HG03460 (cell line): Measurements from ENCODE around the gene GPR137.
A peak's percentile ranks its signal among the peaks of the same experiment; 100 is the strongest.

Experiments used
- ATAC-seq: cut with Tn5 transposase; IDR thresholded peaks from one replicate; pipeline ENCODE4 v1.9.1; 2021; ENCODE audit not compliant: unreplicated experiment

GPR137 gene

GRCh38 chr11:64284048-64284961 lies 1.3 kb upstream of the GPR137 start, which contains the start of gene BAD:
Gene BAD, minus strand, starts transcription at chr11:64284665. Its CDS starts 297 bp downstream, at chr11:64284368.
- ATAC-seq = peak; percentile 63

GRCh38 chr11:64285885-64286800 lies 495 bp downstream of the GPR137 start:
- ATAC-seq = no peak

GRCh38 chr11:64286801-64287159 lies 1.1 kb downstream of the GPR137 start:
- no peak for ATAC-seq

- ATAC-seq = no peak
These were observed 2.2 kb downstream of the GPR137 start for GRCh38 chr11:64287676-64288352.

GRCh38 chr11:64288353-64288750 lies 2.7 kb downstream of the GPR137 start:
- no peak for ATAC-seq

GRCh38 chr11:64289002-64289564 lies 3.4 kb downstream of the GPR137 start:
- ATAC-seq = no peak

- ATAC-seq = no peak
These were observed 5.0 kb downstream of the GPR137 start for GRCh38 chr11:64290352-64291261.

- no peak for ATAC-seq
These were observed 5.7 kb downstream of the GPR137 start, which contains the start of gene KCNK4 for GRCh38 chr11:64291262-64291751. Gene KCNK4, plus strand, starts transcription at chr11:64291302. Its CDS starts 1,717 bp downstream, at chr11:64293019.

GRCh38 chr11:64291752-64292459 lies 6.3 kb downstream of the GPR137 start:
- ATAC-seq = no peak

- ATAC-seq = no peak
These were observed 7.0 kb downstream of the GPR137 start for GRCh38 chr11:64292460-64293254.

- ATAC-seq = no peak
These were observed 9.1 kb downstream of the GPR137 start for GRCh38 chr11:64294774-64295173.

GRCh38 chr11:64295760-64296159 lies 10.1 kb downstream of the GPR137 start:
- no peak for ATAC-seq

GRCh38 chr11:64296236-64296635 lies 10.6 kb downstream of the GPR137 start:
- ATAC-seq = no peak

- no peak for ATAC-seq
These were observed 11.4 kb downstream of the GPR137 start for GRCh38 chr11:64296830-64297698.

GRCh38 chr11:64297699-64298358 lies 12.2 kb downstream of the GPR137 start:
- ATAC-seq = no peak
